COLO668 (cell line): ENCODE results near the gene ARFGAP3.
"Not testable (repeated sequence)": the region's sequence is repeated elsewhere in the genome, so short reads cannot be mapped to it uniquely, and the experiment has no call there.

Experiments
- DNase-seq: peaks from one replicate; lab custom pipeline; 2025; ENCODE audit not compliant: unreplicated experiment; lab: John Stamatoyannopoulos, UW

Gene ARFGAP3

DNA sequence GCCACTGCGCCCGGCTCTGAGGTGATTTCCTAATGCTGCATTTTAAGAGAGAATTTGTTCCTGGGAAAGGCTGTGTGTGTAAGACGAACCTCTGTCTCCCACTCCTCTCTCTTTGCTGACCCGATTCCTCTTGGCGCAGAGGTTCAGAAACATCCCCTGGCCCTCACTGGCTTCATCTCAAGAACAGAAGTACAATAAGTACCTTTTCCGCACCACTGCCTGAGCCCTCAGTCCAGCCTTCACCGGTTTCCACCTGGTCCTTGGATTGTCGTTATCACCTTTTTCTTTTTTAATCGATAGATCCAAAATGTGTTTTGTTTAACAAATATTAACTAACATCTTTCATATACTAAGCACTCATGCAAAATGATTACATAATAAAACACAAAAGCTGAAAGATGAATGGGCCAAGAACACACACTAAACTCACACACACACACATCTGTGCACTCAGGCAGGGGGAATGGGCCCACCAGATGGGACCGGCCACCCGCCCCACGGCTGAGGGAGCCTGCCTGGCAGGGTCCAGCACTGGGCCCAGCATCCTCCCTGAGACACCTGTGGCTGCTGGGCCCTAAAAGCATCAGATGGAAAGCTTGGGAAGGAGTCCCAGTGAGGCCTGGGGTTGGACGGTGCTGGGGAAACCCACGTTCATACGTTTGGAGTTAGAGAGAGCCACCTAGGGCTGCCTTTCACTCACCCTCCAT is 86.0 kb downstream of the ARFGAP3 start:
- DNase-seq = no peak

DNA sequence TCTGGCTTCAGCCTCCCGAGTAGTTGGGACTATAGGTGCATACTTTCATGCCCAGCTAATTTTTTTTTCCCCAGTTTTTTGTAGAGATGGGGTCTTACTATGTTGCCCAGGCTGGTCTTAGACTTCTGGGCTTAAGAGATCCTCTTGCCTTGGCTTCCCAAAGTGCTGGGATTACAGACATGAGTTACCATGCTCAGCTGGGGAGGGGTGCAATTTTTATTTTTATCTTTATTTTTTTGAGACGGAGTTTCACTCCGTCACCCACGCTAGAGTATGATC is 86.7 kb downstream of the ARFGAP3 start:
- DNase-seq = no peak

DNA sequence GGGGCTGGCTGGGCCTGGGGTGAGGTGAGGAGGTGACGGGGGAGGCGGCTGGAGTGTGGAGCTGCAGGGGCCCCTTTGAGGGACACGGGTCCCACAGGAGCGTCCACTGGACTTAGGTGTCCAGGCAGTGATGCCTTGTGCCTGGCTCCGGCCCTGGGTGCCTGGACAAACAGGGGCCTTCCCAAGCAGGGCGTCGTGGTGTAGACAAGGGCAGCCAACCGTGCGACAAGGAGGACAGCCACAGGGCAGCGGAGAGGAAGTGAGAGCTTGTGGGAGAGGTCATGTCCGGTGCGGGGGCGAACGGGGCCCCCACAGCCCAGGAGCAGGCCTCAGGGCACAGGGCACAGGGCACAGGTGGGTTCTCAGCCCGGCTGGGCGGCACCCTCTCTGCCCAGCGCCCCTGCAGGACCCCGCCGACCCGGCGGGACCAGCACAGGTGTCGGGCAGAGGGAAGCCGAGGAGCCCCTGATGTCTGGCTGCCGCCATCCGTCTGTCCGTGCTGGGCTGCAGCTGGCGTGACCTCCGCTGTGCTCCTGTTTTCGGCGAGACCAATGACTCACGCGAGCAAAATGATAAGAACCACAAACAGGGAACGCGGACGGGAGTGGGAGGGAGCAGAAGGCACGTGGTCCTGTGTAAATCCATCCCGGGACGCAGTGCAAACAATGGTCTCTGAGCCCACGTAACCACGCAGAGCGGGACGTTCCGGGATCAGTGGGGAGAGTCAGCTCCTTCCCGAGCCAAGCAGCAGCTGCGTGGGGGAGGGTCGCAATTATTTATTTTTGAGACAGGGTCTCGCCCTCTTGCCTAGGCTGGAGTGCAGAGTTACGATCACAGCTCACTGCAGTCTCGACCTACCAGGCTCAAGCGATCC is 87.3 kb downstream of the ARFGAP3 start:
- peak; percentile 62 for DNase-seq

DNA sequence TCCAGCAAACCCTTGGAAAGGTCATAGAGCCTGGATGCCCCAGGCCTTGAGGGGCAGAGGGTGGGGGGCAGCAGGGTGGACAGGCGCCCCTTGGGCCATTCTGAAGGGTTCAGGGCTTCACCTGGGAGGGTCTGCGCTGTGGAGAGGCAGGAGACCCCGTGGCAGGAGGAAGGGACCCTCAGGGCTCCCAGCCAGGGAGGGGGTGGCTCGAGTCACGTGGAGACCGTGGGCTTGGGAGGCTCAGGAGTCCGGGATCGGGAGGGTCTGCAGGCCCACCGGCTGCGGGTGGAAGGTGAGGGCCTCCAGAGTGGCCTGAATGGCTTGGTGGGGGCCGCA is 87.9 kb downstream of the ARFGAP3 start:
- DNase-seq = no peak

DNA sequence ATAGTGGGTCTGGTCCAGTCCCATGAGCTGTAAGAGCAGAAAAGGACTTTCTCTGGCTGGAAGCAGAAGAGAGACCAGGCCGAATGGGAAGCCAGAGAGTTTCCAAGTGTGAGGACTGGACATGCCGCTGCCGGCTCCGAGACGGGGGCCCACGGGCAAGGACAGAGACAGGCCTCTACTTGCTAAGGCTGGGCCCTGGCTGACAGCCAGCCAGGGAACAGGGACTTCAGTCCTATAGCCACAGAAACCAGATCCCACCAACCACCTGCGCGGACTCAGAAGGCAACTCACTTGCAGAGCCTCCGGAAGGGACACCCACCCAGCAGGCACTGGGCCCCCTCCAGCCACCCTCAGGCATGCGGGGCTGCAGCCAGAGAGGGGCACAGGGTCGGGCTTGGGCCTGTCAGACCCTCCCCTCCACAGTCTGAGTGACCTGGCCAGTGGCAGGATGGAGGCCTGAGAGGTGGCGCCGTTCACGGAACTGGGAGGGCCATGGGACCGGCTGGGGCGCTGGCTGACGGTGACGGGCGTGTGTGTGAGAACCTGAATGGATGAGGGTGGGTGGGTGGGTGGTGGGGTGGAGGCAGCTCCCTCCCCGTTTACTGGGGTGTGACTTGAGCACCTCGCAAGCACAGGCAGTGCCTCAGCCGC is 88.6 kb downstream of the ARFGAP3 start:
- DNase-seq = peak; percentile 37

DNA sequence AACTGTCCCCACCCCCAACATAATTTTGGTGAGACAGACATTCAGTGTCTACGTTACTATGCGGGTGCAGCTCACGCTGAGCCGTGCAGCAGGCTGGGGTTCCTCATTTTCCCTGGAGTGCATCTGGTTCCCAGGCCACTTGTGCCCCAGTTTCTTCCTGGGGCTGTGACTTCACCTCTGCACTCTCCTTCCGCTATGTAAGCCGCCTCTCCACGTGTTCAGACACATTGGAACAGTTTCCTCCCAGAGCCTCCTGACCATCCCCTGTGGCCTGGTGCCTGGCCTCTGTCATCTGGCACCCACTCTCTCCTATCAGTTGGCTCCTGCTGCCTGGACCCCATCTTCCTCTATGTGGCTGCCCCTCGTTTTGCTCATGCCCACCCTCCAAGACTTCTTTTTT is 90.2 kb downstream of the ARFGAP3 start:
- no peak for DNase-seq

DNA sequence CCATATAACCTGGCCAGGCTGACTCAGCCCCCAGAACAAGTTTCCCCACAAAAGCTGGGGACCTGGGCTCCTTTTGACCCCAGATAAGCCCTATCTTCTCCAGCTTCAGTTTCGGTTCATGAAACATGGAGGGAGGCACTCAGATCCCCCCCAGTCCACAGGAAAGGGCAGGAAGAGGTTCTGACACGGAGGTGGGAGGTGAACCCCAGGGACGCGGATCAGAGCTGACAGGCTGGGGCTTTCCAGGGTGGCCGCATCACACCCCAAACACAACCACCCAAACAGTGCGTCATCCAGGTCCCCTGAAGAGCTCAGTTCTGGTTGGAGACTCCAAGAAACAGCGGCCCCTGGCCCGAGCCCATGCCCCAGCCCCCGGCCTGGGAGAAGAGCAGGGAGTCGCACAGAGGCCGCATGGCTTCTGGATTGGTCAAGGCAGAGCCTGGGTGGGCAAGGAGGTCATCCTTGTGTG is 92.1 kb downstream of the ARFGAP3 start:
- no peak for DNase-seq

DNA sequence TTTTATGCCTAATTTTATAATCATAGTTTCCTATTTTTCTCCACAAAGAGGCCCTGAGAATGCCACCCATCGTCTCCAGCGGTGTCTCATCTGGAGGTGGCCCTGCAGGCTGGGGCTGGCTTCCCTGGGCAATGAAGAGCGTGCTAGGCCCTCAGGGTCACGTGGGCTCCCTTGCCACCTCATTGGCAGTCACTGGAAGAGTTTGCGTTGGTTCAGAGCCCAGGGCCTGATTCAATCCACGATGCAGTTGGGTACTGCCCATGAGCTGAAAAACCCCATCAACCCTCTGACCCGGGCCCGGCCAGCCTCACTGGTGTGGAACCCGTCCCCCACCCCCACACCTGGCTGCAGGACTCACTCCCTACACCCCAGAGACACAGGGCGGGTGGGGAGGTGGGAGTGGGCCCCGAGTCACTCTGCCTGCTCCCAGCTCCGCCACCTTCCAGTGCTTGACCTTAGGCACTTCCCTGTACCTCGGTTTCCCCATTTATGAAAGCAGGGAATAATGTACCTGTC is 93.0 kb downstream of the ARFGAP3 start:
- DNase-seq = no peak

DNA sequence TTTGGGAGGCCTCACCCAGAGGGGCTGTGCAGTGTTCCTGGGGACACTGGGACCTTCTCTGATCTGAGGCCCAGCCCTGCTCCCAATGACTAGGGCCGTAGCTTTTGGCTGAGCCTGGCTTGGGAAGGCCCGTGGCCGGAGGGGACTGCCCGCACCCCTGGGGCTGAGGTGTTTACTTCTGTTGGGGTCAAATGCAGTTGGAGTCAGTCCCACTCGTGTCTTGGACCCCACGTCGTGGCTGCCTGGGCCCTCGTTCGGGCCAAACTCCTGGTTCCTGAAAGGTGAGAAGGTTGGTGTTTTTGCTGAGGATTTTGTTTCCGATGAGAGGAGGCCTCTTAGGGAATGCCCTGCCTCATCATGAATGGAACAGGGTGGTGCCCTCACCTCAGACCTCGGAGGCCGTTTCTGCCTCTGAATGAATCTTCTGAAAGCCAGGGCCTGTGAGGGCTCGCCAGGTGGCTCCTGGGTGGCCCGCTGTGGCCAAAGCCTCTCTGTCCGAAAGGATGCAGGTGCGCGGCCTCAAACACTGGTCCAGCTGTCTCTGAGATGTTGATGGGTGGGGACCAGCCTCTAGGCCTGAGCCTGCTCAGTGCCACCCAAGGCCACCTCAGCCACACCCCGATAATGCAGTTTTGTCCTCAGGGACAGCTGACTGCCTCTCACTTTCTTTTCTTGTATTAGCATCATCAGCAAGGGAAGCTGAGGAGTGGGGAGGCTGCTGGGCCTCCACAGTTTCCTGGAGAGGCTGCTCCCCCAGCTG is 96.1 kb downstream of the ARFGAP3 start:
- DNase-seq = no peak

DNA sequence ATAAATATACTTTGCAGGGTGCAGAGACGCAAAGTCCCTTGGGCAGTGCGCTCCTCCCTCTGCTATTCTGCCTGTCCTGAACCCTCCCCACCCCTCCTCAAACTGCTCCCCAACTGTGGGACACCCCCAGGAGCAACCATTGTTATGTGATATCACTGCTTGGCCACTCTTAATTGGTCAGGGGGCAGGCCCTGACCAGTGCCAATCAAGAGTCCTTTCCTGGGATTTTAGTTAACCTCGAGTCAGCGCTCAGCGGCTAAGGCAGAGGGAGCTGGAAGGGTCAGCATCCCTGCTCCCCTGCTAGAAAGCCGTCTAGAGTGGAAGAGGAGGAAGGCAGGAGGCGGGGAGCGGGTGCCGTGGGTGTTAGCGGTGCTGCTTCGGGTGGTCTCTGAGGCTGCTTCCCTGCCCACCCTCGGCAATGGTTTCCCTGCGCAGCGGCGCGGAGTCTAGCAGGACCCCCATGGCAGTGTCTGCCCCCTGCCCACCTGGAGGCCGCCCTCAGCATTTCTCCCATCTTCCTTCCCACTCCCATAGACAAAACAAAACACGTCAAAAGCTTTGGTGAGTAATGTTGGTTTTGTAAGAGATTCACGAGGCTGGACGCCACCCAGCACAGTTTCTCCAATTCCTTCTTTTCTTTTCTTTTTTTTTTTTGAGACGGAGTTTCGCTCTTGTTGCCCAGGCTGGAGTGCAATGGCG is 98.0 kb downstream of the ARFGAP3 start:
- no peak for DNase-seq

DNA sequence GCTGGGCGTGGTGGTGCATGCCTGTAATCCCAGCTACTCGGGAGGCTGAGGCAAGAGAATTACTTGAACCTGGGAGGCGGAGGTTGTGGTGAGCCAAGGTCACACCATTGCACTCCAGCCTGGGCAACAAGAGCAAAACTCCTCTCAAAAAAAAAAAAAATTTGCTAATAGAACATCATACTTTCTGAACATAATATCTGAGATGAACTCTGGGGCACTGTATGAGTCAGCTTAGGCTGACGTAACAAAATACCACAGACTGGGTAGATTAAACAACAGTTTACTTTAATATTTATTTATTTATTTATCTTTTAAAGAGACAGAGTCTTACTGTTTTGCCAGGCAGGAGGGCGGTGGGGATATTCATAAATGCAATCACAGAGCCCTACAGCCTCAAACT is 101.5 kb downstream of the ARFGAP3 start:
- not testable (repeated sequence) for DNase-seq

DNA sequence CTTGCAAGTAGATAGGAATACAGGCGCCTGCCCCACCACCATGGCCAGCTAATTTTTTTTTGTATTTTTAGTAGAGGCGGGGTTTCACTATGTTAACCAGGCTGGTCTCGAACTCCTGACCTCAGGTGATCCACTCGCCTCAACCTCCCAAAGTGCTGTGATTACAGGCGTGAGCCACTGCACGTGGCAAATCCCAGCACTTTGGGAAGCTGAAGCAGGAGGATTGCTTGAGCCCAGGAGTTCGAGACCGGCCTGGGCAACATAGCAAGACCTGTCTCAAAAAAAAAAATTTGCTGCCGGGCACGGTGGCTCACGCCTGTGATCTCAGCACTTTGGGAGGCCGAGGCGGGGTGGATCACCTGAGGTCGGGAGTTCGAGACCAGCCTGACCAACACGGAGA is 102.0 kb downstream of the ARFGAP3 start:
- DNase-seq = not testable (repeated sequence)

DNA sequence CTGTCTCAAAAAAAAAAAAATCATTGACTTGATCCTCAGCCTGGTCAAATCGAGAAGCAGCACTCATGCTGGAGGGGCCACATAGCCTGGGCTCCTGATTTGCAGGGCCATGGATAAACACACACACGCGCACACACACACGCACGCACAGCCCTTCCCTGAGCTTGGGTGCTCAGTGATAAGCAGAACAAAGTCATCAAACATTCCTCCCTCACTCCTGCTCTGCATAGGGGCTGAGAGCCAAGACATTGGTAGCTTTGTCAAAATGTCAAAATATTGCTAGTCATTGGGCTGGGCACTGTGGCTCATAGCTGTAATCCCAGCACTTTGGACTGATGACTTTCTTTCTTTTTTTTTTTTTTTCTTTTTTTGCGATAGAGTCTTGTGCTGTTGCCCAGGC is 102.4 kb downstream of the ARFGAP3 start:
- no peak for DNase-seq

DNA sequence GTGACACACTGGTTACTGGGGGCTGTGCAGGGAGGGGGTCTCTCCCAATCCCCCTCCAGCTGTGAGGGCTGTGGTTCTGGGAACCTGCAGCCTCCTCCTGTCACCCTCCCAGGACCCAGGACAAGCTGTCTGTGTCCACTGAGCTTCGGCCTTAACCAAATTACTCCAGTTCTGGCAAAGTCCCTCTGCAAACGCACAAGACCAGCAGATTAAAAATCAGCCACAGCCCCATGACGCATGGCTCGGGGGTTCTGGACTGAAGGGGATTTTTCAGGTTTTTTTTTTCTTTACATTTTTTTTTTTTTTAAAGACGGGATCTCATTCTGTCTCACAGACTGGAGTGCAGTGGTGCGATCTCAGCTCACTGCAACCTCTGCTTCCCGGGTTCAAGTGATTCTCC is 104.2 kb downstream of the ARFGAP3 start:
- DNase-seq = no peak

DNA sequence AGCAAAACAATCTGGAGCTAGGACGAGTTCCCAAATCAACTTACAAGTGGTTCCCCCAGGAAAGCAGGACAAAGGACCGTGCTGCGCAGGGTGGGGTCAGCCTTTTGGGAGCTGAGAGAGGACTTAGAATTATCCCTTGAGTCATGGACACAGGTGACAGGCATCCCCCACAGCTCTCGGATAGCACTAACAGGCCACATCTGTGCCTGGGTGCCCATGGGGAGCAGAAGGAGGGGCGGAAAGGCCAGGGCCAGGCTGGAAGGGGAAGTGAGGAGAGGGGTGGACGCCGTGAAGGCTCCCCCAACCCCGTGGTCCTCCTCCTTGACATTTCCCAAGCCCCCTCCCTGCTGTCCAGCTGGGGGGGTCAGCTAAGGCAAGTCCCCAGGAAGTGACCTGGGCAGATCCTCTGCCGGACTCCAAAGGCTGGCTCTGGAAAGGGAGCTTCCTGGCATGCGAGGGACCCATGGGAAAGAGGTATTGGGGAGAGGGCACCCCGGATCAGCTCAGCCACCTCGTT is 104.8 kb downstream of the ARFGAP3 start:
- no peak for DNase-seq

DNA sequence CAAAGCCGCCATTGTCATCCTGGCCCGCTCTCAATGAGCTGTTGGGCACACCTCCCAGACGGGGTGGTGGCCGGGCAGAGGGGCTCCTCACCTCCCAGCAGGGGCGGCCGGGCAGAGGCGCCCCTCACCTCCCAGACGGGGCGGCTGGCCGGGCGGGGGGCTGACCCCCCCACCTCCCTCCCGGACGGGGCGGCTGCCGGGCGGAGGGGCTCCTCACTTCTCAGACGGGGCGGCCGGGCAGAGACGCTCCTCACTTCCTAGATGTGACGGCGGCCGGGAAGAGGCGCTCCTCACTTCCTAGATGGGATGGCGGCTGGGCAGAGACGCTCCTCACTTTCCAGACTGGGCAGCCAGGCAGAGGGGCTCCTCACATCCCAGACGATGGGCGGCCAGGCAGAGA is 106.7 kb downstream of the ARFGAP3 start:
- DNase-seq = not testable (repeated sequence)

DNA sequence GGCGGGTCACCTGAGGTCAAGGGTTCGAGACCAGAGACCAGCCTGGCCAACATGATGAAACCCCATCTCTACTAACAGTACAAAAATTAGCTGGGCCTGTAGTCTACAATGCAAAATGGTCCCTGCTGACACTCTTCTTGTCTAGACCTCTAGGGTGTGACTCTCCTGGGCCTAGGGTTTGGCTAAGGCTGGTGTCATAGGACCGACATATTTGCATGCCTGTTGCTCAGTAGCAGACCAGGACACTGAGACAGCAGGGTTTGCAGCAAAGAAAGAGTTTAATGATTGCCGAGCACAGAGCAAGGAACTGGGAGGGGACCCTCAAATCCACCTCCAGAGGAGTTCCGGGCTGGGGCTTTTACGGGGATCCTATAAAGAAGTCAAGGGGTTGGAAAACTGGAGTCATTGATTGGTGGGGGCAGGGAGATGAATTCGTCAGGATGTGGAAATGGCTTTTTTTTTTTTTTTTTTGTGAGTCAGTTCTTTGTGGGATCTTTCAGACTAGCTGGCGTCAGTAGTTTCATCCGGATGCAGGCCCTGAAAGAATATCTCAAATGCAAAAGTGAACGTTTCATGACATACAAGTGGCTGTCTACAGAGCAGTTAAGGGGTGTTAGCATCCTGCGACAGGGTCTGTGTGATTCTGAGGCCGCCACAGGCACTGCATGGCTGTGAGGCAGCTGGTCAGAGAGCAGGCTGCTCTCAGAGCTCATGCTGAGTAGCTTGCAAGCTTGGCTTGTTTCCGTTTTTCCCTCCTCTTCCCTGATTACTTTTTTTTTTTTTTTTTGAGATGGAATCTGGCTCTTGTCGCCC is 109.2 kb downstream of the ARFGAP3 start:
- no peak for DNase-seq
